Dermis blood vessel endothelial cell (primary cell): Measurements from ENCODE around the gene LHPP. TPM values are rescaled to one million over a fixed set of nuclear protein-coding genes. Genes with fewer than 3 reads are reported as not detected.

Experiments used
- DNase-seq: peaks from one replicate; pipeline ENCODE4 v3.0.0; 2010
- total RNA-seq: library from RNA; depleted of rRNA; stranded (reverse); fragments of >200 nt; gene quantifications from 2 replicates; pipeline ENCODE4 v1.2.3, GENCODE V29; 2014

LHPP gene
- total RNA-seq, 1 donor from 2014 or later, result 4.9 TPM

DNA sequence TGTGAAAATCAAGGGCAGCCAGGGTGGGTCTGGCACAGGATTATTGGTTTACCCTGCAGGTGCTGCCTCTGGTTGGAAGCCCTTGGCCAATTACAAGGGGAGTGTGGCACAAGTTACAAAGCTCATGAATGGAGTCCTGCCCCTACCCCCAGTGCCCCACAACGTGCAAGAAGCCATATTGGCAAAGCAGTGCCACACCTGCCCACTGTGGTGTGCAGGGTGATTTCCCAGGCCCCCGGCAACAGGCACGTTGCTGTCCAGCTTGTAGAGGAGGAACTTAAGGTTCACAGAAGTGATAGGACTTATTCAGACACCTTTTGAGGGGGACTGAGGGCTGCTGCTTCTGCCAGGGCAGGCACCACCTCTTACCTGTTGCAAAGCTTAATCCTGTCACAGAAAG is 11.4 kb downstream of the LHPP start:
- DNase-seq, result no peak

DNA sequence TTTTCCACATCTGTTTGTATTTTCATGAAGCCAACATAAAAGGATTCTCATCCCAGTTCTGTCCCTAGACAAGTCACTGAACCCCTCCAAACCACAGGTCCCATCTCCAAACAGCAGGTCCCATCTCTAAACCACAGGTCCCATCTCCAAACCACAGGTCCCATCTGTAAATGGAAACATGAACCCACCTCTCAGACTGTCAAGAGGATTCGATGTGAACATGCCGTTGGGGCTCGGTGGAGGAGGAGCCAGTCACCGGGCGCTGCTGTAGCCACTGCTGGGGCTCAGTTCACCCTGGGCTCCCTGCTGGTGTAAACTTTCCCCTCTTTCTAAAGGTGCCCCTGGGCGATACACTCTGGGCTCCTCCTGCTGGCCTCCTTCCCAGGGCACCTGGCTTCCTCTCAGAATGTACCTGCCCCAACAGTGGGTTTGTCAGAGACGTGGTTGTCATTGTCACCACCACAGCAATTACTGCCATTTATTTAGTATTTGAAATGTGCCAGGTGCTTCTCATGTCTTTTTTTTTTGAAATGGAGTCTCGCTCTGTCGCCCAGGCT is 13.0 kb downstream of the LHPP start:
- no peak for DNase-seq

DNA sequence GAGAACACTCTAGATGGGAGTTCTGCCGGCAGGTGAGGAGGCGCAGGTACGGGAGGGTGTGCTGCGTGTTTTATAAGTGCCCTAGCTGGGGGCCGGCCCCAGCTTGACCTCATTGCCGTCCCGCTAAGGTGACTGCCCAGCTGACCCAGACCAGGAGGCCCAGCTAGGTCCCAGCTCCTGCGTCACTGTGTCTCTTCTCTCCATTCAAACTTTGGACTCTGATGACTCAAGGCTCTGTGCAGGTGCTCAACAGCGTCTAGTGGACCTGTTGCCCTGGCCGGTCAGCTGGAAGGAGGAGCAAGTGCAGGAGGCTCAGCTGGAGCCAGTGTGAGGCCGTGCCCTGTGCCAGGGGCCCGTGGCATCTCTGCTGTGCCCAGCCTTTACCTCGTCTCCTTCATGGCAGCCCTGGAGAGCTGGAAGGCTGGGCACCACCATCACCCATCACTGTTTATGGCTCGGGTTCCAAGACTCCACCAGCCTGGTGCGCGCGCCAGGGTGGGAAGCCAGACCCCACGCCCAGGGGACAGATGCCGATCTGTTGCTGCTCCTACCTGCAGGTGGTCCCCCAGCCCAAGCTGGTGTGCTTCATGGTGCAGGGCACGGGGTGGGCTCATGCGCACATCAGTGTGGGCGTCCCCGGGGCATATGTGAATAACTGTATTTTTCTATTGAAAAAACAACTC is 14.6 kb downstream of the LHPP start:
- no peak for DNase-seq

DNA sequence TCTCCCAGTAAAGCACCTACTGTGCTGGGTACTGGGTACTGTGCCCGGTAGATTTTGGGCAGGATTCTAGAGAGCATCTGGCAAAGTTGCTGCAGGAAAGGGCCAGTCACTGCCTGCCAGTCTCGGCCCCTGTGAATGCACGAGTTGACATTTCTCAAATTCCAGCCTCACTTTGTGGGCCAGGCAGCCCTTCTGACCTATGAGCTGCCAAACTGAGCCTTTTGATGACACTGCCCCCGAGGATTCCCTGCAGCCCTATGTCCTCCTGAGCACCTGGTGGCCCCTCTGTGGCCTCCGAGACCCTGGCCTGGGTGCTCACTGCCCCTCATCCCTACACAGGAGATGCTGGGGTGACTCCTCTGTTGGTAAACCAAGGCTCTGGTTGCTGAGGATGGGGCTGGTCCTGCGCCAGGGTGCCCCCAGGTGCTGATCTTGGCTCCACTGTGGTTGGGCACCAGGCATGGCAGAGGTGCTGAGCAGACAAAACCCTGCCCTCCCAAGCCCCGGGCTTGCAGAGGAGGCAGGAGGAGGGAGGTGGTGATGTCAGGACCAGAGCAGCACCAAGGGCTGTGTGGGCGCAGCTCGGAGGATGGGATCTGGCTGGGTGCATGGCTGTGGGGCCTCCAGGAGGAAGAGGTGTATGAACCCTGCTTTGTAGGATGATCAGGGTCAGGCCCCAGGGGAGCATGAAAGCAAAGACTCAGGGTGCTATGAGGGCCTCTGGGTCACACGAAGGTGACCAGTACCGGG is 16.2 kb downstream of the LHPP start:
- DNase-seq, result no peak

DNA sequence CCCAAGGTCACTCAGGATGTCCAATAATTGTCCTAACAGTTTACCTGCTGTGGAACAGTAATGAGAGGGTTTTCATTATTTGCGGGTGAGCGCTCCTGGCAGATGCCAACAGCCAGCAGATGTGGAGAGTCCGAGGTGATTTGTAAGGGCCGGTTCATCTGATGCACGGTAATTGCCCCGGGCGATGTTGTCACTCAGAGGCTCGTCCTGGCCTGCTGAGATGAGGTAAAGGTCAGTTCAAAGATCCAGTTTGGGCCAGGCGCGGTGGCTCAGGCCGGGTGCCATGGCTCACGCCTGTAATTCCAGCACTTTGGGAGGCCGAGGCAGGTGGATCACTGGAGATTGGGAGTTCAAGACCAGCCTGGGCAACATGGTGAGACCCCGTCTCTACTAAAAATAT is 16.9 kb downstream of the LHPP start:
- no peak for DNase-seq

DNA sequence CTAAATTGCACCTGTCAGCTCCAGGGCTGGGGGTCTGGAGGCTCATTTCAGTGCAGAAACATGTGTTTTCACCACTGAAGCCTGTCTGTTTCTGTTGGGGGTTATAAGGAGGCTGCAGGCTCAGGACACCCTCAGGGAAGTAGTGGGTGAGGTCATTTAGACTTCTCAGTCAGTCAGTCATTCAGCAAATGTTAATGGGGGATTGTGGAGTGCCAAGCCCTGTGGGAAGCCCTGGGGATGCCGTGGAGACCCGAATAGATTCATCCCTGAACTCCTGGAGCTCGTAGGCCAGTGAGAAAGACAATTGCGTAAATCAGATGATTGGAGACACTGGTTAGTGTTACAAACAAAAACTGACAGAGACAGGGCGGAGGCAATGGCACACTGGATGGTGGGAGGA is 19.2 kb downstream of the LHPP start:
- DNase-seq, result no peak

DNA sequence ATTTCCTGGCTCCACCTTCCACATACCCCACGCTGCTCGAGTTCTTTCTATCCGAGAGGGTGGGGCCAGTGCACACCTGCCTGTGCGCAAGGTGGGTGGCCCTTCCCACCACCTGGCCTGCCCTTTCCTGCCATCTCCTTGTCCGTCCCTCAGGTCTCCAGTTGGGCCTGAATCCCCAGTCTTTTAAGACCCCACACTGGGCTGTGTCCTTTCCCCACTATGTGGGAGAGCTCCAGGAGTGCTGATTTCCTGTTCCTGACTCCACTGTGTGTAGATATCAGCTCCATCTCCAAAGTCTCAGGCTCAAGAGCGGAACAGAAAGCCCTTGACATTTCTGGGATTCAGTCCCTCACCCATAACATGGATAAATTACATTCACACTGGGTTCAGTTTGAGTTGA is 20.1 kb downstream of the LHPP start:
- DNase-seq, result no peak

DNA sequence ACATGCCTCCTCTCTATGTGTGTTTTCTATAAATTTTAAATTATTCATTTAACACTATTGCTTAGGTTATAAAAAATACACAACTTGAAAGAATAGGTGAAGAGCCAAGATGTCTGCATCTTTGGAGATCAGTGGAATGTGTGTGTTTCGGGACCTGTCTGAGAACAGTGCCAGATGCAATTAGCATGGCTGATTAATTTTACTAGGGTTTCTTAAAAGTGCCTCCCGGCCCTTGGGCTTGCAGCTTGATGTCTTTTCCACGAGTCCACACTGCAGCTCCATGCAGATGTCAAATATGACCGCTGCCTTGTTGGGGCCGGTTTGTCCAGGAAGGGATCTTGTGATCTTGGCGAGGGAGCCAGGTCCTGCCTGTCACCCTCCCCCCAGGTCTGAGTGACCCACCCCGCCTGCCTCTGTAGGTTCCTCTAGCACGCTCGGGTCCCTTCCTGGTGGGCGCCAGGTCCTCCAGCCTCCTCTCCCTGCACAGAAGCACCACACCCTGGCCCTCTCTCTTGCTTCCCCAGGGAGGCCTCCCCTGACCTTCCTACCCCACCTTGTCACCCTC is 20.7 kb downstream of the LHPP start:
- DNase-seq, result no peak

DNA sequence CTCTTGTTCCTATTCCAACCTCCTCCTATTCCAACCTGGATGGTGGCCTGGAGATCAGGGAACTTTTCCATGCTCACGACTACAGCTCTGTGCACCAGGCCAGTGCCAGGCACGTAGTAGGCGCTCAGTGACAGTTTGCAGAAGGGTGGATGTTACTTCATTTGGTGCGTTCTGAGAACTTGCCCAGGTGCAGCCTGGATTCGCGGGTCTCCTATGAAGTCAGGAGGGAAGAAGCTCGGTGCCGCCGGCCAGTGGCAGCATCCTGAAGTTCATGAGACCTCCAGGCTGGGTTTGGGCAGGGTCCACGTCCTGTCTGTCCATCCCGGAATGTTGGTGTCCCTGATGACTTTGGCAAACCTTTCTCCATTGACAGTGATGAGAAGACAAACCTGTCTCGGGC is 21.3 kb downstream of the LHPP start:
- DNase-seq, result no peak

DNA sequence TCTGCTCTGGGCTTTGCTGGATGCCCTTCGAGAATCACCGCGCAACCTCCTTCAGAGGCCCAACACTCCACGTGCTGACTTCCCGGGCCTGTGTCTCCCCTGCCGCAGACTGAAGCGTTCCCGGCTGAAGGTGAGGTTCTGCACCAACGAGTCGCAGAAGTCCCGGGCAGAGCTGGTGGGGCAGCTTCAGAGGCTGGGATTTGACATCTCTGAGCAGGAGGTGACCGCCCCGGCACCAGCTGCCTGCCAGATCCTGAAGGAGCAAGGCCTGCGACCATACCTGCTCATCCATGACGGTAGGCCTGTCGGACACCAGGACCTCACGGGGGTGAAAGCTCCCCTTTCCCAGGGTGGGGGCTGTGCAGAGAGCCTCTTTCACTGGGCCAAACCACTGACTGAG is 22.4 kb downstream of the LHPP start:
- no peak for DNase-seq

DNA sequence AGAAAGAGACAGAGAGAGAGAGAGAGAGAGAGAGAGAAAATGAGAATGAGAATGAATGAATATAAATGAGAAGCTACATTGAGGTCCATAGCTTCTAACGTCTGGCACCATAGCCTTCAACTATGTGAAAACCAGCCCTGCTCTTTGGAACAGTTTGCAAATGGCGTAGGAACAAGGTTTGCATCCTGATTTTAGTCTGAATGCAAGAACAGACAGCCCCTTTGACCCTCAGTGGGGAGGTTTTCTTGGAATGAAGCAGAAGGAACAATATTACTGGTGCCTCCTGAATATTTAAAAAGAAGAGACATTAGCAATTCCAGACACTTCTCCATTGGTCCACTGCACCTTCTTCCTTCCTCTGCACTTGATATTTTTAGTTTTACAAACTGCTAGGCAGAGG is 23.0 kb downstream of the LHPP start:
- no peak for DNase-seq

DNA sequence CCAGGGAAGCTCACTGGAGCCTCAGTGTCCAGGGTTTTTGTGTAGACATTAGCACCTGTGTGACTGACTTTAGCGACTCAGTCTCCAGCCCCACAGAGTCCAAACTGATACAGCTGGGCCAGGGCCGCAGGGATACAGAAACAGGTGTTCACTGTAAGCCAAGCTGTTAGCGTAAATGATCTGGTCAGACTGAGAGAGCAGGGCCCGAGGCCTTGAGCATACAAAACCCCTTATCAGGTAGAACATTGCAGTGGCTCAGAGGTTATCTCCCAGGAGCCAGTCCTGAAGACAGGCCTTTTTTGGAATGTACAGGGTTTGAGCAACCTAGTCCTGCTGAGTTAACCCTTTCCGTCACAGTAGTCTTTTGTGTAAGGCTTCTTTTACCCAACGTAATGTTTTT is 25.0 kb downstream of the LHPP start:
- no peak for DNase-seq

DNA sequence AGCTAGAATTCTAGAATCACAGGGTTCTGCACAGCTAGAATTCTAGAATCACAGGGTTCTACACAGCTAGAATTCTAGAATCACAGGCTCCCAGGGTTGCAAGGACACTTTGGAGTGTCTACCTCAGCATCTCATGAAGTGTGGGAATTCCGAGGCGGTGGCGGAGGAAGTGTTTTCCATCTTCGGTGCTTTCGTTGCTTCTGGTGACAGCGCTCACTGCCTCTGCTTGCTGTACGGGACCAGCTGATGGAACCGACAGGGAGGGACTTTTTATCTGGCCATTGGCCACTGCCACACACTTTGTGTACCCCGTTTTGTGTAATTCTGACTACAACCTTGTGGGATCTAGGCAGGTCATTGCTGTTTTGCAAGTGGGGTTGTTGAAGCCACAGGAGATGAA is 29.5 kb downstream of the LHPP start:
- no peak for DNase-seq

DNA sequence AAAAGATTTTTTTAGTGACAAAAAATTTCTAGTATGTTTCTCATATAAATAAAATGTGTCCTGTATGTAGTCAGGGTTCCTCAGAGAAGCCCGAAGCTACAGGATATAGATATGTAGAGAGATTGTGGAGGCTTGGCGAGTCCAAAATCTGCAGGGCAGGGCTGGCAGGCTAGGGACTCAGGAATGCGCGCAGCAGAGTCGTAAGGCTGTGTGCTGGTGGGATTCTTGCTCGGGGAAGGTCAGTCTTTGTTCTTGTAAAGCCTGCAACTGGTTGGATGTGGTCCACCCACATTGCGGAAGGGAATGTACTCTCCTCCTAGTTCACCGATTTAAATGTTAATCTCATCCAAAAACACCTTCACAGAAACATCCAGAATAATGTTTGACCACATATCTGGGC is 30.6 kb downstream of the LHPP start:
- DNase-seq, result no peak

DNA sequence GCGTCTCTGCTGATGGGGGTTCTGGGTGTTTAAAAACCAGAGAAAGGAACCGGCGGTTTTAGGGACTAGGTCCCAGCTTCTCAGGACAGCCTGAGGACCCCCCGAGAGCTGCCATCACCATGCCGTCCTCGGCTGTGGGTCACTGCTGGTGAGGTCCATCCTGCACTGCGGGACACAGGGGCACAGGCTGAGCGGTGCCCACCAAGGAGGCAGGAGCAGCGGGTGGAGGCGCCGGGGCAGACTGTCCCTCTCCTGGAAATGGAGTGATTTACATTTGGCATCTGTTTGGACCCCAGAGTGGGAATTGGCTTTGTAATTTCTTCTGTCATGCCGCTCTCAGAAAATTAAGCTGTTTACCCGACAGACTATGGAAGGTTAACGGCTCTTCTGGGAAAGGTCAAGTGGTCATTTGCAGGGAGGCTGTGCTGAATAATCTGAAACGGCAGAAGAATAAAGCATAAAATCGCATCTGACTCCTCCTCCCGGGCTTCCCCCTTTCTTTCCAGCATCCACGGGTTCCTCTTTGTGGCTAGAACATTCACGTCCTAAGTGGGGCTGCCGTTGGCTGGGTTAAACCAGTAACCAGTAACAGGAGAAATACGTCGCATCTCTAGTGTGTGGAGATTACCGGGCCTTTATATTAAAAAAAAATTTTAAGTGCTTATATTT is 31.7 kb downstream of the LHPP start:
- no peak for DNase-seq

DNA sequence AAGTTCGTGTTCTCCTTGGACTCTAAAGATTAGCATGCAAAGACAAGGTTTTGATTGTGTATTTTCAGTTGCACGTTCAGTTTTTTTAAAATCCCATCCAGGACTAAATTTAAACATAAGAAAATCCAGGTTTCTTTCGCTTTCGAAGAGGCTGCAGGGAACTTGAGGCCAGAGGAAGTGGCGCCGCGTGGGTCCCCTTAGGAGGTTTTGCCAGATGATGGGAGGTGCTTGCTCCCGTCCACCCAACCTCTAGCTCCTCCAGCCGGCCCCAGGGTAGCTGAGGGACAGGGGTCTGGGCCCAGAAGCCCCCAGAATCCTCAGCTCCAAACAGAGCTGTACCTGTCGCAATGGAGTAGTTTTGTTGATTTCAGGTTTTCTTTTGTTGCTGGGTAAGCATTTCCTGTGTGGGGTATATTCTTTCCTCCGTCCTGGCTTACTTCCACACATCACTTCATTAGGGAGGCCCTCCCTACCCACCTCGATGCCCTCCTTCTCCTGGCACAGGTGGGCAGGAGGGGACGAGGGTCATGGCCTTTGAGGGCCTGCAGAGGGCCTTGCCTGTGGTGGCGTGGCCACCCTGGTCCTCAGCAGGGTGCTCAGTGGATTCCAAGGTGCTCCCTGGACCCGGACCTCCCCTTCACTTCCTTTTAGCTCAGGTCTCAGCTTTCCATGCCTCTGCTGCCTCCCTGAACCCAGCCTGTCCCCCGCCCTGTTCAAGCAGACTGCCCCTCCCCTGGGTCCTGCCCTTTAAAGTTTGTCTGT is 32.6 kb downstream of the LHPP start:
- no peak for DNase-seq

DNA sequence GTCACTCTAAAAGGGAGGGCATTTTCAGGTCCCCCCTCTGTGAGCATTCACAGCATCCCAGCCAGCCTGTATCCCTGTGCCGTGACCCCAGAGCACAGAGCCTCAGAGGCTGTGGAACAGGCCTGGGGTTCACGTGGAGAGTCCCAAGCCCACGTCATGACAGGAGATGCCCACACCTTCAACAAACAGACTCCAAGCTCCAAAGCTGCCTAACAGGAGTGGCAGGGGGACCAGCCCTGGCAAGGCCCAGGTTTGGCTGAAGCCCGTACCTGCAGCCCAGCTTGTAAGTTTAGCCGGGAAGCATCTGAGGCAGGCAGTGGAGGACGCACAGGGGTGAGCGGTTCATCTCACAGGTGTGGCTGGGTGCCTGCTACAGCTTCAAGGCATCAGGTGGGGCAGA is 33.5 kb downstream of the LHPP start:
- DNase-seq, result no peak

DNA sequence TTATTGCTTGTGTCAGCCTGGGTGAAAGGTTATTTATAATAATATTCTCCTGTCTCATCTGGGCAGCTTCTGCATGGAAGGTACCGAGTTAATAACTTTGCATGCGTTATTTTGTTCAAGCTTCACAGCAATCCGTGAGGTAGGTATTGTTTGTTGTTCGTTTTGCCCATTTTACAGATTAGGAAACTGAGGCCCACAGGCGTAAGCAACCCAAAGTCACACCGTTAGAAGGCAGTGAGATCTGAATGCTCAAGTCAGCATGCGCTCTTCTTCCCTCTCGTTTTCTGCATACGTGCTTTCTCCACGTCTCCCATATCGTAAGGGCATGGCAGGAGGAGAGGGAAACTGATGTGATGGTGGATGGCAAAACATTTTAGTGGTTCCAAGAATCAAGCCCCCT is 34.1 kb downstream of the LHPP start:
- no peak for DNase-seq

DNA sequence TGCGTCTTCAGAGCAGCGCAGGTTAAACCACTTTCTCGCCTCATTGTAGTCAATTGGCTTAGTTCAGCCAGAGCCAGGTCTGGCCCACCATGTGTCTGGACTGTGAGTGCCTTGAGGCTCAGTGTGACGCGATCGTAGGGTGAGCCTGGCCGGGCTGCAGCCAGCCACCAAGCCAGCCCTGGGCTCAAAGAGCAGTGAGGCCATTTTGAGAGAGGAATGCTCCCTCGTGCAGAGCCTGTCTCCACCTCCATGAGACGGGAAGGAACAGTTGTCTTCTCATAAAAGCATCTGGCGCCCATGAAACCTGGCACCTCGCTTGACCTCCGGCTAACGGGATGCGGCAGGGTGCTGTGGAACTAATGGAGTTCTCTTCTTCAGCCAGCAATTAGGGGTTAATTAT is 34.5 kb downstream of the LHPP start:
- DNase-seq, result no peak

DNA sequence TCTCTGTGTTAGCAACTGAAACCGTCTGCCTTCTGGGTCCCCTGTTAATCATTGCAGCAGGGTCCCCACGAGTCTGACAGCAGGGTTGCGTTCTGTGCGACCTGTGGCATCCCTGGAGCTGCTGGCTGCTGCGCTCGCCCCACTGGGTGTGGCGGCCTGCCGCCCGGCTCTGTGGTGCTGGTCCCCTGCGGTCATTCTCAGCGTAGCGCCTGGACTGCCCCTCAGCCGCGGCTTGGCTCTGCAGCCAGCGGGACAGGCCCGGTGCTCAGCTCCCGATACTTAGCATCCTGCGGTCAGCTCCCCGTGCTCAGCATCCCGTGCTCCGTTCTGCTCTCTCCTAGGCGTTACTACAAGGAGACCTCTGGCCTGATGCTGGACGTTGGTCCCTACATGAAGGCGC is 35.0 kb downstream of the LHPP start:
- DNase-seq, result no peak

DNA sequence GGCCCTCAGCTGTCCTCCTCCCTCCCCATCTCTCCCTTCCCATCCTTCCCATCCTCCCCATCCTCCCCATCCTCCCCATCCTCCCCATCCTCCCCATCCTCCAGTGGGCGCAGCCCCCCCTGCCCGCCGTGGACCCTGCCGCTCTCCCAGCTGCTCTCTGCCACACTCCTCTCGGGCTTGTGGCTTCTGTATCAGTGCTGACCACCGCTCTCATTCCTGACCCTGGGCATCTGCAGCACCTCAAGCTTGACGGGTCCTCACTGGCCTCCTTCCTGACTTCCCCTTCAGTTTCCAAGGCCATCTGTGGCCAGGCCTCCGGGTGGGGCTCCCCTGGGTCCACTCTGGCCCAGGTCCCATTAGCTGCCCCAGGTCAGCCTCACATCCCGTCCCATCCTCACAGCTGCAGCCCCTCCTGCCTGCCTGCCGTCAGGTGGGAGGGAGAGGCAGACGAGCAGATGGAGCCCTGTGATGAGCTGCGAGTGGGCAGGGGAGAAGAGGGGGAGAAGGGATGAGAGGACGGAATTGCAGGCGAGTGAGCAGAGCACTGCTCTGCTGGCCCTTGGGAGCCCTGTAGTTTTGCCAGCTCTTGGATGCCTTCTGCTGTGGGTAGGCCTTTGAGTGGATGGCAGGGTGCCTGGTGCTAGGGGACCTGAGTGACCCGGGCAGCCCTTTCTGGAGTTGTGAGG is 35.7 kb downstream of the LHPP start:
- no peak for DNase-seq

DNA sequence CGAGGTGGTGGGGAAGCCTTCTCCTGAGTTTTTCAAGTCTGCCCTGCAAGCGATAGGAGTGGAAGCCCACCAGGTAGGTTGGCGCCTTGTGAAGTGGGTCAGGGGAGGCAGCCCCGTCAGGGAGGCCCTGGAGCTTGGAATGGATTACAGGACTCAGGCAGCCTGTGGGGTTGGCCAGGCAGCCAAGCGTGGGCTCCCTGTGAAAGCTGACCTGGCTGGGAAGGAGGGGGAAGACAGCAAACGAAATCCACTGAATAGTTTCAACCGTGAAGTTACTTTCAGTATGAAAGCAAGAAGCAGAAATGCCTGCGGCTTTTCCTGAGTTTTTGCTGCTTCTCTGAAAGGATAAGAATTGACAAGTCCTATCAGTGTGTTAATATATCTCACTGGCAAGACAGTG is 36.4 kb downstream of the LHPP start:
- no peak for DNase-seq
